Thoracic aorta endothelial cell (primary cell): Measurements from ENCODE around the gene HOMER1. TPM values are rescaled to one million over a fixed set of nuclear protein-coding genes. Genes with fewer than 3 reads are reported as not detected.

ENCODE experiments used
- small RNA-seq: library from RNA; depleted of rRNA; stranded (forward); fragments of <200 nt; gene quantifications from one replicate; pipeline ENCODE3, GENCODE V24; 2012
- total RNA-seq: library from RNA; depleted of rRNA; stranded (reverse); fragments of >200 nt; gene quantifications from 2 replicates; pipeline ENCODE4 v1.2.3, GENCODE V29; 2012

Gene HOMER1, protein sequence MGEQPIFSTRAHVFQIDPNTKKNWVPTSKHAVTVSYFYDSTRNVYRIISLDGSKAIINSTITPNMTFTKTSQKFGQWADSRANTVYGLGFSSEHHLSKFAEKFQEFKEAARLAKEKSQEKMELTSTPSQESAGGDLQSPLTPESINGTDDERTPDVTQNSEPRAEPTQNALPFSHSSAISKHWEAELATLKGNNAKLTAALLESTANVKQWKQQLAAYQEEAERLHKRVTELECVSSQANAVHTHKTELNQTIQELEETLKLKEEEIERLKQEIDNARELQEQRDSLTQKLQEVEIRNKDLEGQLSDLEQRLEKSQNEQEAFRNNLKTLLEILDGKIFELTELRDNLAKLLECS
- 2.7 and 7.5 TPM in 2 replicates for total RNA-seq

DNA sequence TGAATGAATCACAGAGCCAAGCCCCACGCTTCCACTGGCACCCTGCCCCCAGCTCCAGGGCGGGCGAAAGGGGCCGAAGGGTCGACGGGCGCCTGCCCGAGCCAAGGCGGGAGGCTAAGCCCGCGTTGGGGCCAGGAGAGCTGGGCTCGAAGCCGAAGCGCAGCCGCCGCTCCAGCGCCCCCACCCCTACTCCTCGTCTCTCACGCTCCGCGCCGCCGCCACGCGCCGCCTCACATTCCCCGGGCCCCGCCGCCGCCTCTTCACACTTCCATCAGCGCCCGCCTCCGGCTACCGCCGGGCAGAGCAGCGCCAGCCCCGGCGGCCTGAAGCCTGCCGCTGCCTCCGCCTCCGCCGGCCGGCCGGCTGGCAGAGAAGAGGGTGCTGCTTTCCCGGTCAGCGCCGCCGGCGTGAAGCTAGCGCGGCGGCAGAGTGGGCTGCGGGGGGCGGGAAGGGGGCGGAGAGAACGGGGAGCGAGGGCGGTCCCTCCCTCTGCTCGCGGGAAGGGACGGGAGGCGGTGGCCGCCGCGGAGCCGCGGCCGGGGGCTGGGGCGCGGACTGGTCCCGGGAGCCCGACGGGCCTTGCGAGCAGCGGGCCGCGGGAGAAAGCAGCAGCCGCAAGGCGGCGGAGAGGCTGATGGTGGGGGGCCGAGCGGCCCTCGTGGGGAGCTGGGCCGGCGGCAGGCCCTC lies at the start of gene HOMER1:
TSS of gene HOMER1 (minus strand) at position 431 of the 687 bp plus-strand sequence. CDS start 1,360 bp downstream, outside the sequence.

Small RNA genes within 50 kb of the gene (small RNA-seq; reads per million reads assigned to genes)
- gene RF00019 = not detected

Other genes starting within 250 kb of the HOMER1 start
- gene TENT2, start 98.3 kb upstream of the HOMER1 start, total RNA-seq = 62.5 and 68.6 TPM in 2 replicates
- 0.13 and 0.14 TPM in 2 replicates for gene CMYA5, start 175.7 kb upstream of the HOMER1 start, total RNA-seq